ENCODE results near the gene WDR74. TPM values are rescaled to one million over a fixed set of nuclear protein-coding genes. Genes with fewer than 3 reads are reported as not detected.

The WDR74 gene
- total RNA-seq, 4 donors from 2014 or later, result 66.4 to 133 (median 87.0) TPM

- ATAC-seq, result no peak
- TF ChIP-seq POLR2A (IDR thresholded peaks at IDR 0.05) (no peak), CTCF (IDR thresholded peaks at IDR 0.05 in 4 of 5, conservative IDR thresholded peaks at IDR 0.05 in 1 of 5) (no peak)
- DNase-seq, result no peak
- Histone ChIP-seq H3K9me3 (no peaks in the 10 kb centered on the region), H3K36me3 (peaks cover 0 to 38% of the 10 kb centered on the region in 2 donors), H3K4me3 (peak overlapping the region in 1 of 4 donors; percentile 97), H3K27ac (peak overlapping the region in 1 of 4 donors; percentile 90), H3K4me1 (peaks cover 42 to 47% of the 10 kb centered on the region in 2 donors), H3K27me3 (no peaks in the 10 kb centered on the region)
- in situ Hi-C loops (cut with MboI; ENCODE audit: low sequenced_read_pairs in 4 of 4) (loop anchor here (5.0 to 10.0 kb wide), 2 partner anchors 73 to 76 kb away; no protein-coding TSS in a partner anchor), intact Hi-C loops (cut with DNase I; ENCODE audit: low total_unique reads) (loop anchor here (10.0 kb wide), 1 partner anchor 144 kb away; the partner anchor contains the start of gene GANAB)
These were observed 50.4 kb downstream of the WDR74 start for GRCh38 chr11:62788991-62789390.

- intact Hi-C loops (cut with DNase I; ENCODE audit: low total_unique reads) (loop anchor here (1.0 to 10.0 kb wide), 5 partner anchors 18 to 142 kb away; partner anchors contain the start of genes GANAB, HNRNPUL2, NXF1 and SLC3A2), in situ Hi-C loops (cut with MboI; ENCODE audit: low sequenced_read_pairs in 4 of 4) (loop anchor here (5.0 to 10.0 kb wide), 2 partner anchors 75 to 78 kb away; no protein-coding TSS in a partner anchor)
- Histone ChIP-seq H3K27me3 (no peaks in the 10 kb centered on the region), H3K36me3 (peaks cover 0 to 31% of the 10 kb centered on the region in 2 donors), H3K9me3 (no peaks in the 10 kb centered on the region), H3K4me1 (peaks cover 35 to 39% of the 10 kb centered on the region in 2 donors), H3K4me3 (peak within 1 kb of the TSS; percentile 84 to 97 (median 93)), H3K27ac (peak within 1 kb of the TSS; percentile 85 to 99 (median 93))
- DNase-seq, result peak; percentile 98 to 99
- TF ChIP-seq CTCF (IDR thresholded peaks at IDR 0.05 in 4 of 5, conservative IDR thresholded peaks at IDR 0.05 in 1 of 5) (peak in 3 of 5 experiments; percentile 2 to 54 (median 36)), POLR2A (IDR thresholded peaks at IDR 0.05) (peak; percentile 96 to 97)
- peak; percentile 90 to 94 for ATAC-seq
These were observed 52.2 kb downstream of the WDR74 start, which contains the start of gene TMEM179B for GRCh38 chr11:62787005-62787759. Gene TMEM179B (plus strand): TSS chr11:62787402. CDS start chr11:62787432, 30 bp downstream.

- Histone ChIP-seq H3K27me3 (no peaks in the 10 kb centered on the region), H3K4me1 (peaks cover 33 to 36% of the 10 kb centered on the region in 2 donors), H3K9me3 (no peaks in the 10 kb centered on the region), H3K4me3 (peak overlapping the region; percentile 84 to 97 (median 93)), H3K27ac (peak overlapping the region; percentile 85 to 99 (median 93)), H3K36me3 (peaks cover 0 to 34% of the 10 kb centered on the region in 2 donors)
- in situ Hi-C loops (cut with MboI; ENCODE audit: low sequenced_read_pairs in 4 of 4) (loop anchor here (5.0 to 10.0 kb wide), 2 partner anchors 76 to 78 kb away; no protein-coding TSS in a partner anchor), intact Hi-C loops (cut with DNase I; ENCODE audit: low total_unique reads) (loop anchor here (1.0 to 10.0 kb wide), 6 partner anchors 19 to 142 kb away; partner anchors contain the start of genes GANAB, HNRNPUL2, NXF1 and SLC3A2)
- ATAC-seq (peak; percentile 85 to 88), DNase-seq (peak; percentile 74 to 90)
- peak; percentile 93 to 98 (median 97) for TF ChIP-seq CTCF (IDR thresholded peaks at IDR 0.05 in 4 of 5, conservative IDR thresholded peaks at IDR 0.05 in 1 of 5)
- TF ChIP-seq POLR2A (IDR thresholded peaks at IDR 0.05), result no peak
These were observed 52.9 kb downstream of the WDR74 start for GRCh38 chr11:62786318-62787004.

Small RNA genes within 50 kb of the gene (microRNA-seq; reads per million reads assigned to microRNA genes)
- gene MIR6514 (ENCODE audit: borderline replicate concordance in 2 of 2) (2.4 to 4.3 reads per million in 2 donors), gene MIR6748 (ENCODE audit: borderline replicate concordance in 2 of 2) (0 reads per million in 2 donors)

Other genes starting within 250 kb of the WDR74 start
- 10 to 100 TPM in 3 of 4 donors, 1 to 10 TPM in 1; 7.8 to 15.7 (median 11.7) TPM for gene TUT1, start 248.1 kb downstream of the WDR74 start, total RNA-seq
- gene MTA2, start 237.7 kb downstream of the WDR74 start, total RNA-seq, result 10 to 100 TPM; 28.0 to 47.1 (median 31.7) TPM
- 1 to 10 TPM; 4.7 to 7.9 (median 7.0) TPM for gene EML3, start 226.8 kb downstream of the WDR74 start, total RNA-seq
- gene ROM1, start 226.3 kb downstream of the WDR74 start, total RNA-seq, result 1 to 10 TPM; 1.6 to 3.7 (median 2.7) TPM
- 10 to 100 TPM in 2 of 4 donors, 1 to 10 TPM in 2; 4.4 to 21.4 (median 9.8) TPM for gene B3GAT3, start 217.6 kb downstream of the WDR74 start, total RNA-seq
- 10 to 100 TPM; 41.3 to 65.1 (median 59.5) TPM for gene GANAB, start 193.0 kb downstream of the WDR74 start, total RNA-seq
- 10 to 100 TPM; 17.3 to 28.3 (median 21.3) TPM for gene INTS5, start 186.3 kb downstream of the WDR74 start, total RNA-seq
- gene C11orf98, start 174.4 kb downstream of the WDR74 start, total RNA-seq, result 10 to 100 TPM; 36.1 to 44.7 (median 41.3) TPM
- 1 to 10 TPM; 1.7 to 4.5 (median 2.8) TPM for gene CSKMT, start 174.3 kb downstream of the WDR74 start, total RNA-seq
- gene UQCC3, start 167.9 kb downstream of the WDR74 start, total RNA-seq, result 10 to 100 TPM in 2 of 4 donors, 1 to 10 TPM in 2; 6.4 to 11.7 (median 9.0) TPM
- 1 to 10 TPM in 2 of 4 donors, under 1 TPM in 2; 0.82 to 2.1 (median 1.1) TPM for gene LBHD1, start 167.3 kb downstream of the WDR74 start, total RNA-seq
- 100 to 1,000 TPM; 216 to 450 (median 265) TPM for gene UBXN1, start 160.5 kb downstream of the WDR74 start, total RNA-seq
- 1 to 10 TPM; 3.7 to 6.4 (median 5.9) TPM for gene LRRN4CL, start 150.1 kb downstream of the WDR74 start, total RNA-seq
- 100 to 1,000 TPM in 1 of 4 donors, 10 to 100 TPM in 3; 33.4 to 114 (median 55.6) TPM for gene BSCL2, start 132.2 kb downstream of the WDR74 start, total RNA-seq
- not detected for gene GNG3, start 131.9 kb downstream of the WDR74 start, total RNA-seq
- gene HNRNPUL2, start 112.1 kb downstream of the WDR74 start, total RNA-seq, result 10 to 100 TPM in 3 of 4 donors, 1 to 10 TPM in 1; 4.8 to 14.9 (median 11.8) TPM
- gene TTC9C, start 111.1 kb downstream of the WDR74 start, total RNA-seq, result 10 to 100 TPM; 11.5 to 16.3 (median 14.1) TPM
- 10 to 100 TPM in 1 of 4 donors, 1 to 10 TPM in 3; 5.6 to 10.5 (median 7.7) TPM for gene ZBTB3, start 85.4 kb downstream of the WDR74 start, total RNA-seq
- gene POLR2G, start 78.0 kb downstream of the WDR74 start, total RNA-seq, result 10 to 100 TPM; 25.2 to 45.5 (median 29.6) TPM
- 10 to 100 TPM; 13.5 to 43.2 (median 21.4) TPM for gene TAF6L, start 68.2 kb downstream of the WDR74 start, total RNA-seq
- 10 to 100 TPM; 26.3 to 52.5 (median 44.3) TPM for gene TMEM179B, start 52.2 kb downstream of the WDR74 start, total RNA-seq
- 10 to 100 TPM; 17.1 to 41.6 (median 23.8) TPM for gene TMEM223, start 47.6 kb downstream of the WDR74 start, total RNA-seq
- gene NXF1, start 34.1 kb downstream of the WDR74 start, total RNA-seq, result 10 to 100 TPM; 27.2 to 47.1 (median 46.1) TPM
- 10 to 100 TPM; 16.2 to 26.0 (median 24.9) TPM for gene STX5, start 7.5 kb downstream of the WDR74 start, total RNA-seq
- gene TEX54, start 6.7 kb downstream of the WDR74 start, total RNA-seq, result not detected
- 100 to 1,000 TPM; 158 to 278 (median 189) TPM for gene SLC3A2, start 41.3 kb upstream of the WDR74 start, total RNA-seq
- not detected for gene CHRM1, start 81.8 kb upstream of the WDR74 start, total RNA-seq
- not detected for gene SLC22A6, start 145.4 kb upstream of the WDR74 start, total RNA-seq
- not detected for gene SLC22A8, start 176.3 kb upstream of the WDR74 start, total RNA-seq

Measured in gastrocnemius medialis (tissue), 4 donors.